Measurements from ENCODE around the gene BPIFA2.

DNA sequence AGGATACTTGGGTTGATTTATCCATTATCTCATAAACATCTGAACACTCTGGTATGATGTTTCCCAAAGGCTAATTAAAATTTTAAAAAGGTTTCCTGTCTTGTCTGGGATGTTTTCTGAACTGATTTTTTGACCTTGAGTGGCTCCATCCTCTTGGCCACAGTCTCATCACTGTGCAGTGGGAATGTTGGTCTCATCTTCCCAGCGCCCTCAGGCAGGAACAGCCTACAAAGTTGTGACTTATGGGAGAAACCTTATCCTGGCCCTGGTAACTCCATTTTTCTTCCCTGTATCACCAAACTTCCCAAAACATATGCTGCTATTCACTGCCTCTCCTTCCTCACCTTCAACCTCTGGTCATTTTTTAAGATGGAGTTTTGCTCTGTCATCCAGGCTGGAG is 42.4 kb downstream of the BPIFA2 start:
- TF ChIP-seq, protein P1, sequence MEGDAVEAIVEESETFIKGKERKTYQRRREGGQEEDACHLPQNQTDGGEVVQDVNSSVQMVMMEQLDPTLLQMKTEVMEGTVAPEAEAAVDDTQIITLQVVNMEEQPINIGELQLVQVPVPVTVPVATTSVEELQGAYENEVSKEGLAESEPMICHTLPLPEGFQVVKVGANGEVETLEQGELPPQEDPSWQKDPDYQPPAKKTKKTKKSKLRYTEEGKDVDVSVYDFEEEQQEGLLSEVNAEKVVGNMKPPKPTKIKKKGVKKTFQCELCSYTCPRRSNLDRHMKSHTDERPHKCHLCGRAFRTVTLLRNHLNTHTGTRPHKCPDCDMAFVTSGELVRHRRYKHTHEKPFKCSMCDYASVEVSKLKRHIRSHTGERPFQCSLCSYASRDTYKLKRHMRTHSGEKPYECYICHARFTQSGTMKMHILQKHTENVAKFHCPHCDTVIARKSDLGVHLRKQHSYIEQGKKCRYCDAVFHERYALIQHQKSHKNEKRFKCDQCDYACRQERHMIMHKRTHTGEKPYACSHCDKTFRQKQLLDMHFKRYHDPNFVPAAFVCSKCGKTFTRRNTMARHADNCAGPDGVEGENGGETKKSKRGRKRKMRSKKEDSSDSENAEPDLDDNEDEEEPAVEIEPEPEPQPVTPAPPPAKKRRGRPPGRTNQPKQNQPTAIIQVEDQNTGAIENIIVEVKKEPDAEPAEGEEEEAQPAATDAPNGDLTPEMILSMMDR (conservative IDR thresholded peaks at IDR 0.05): no peak
- no peak for TF ChIP-seq ZFX (IDR thresholded peaks at IDR 0.05)

All from C4-2B (cell line).